Astrocyte (in vitro differentiated cells and primary cell): ENCODE results near the gene KLK12. TPM values are rescaled to one million over a fixed set of nuclear protein-coding genes. Genes with fewer than 3 reads are reported as not detected.

Experiments
- DNase-seq: peaks from one replicate; pipeline ENCODE4 v3.0.0-alpha.2; 2010; ENCODE audit warnings: low read depth
- FAIRE-seq: peaks from 2 replicates; lab custom pipeline; 2011; peaks lifted over from hg19 to GRCh38; lab: Jason Lieb, UNC
- H2AFZ ChIP-seq: 2 replicates; pipeline ENCODE4 v1.6.0; 2012; ENCODE audit warnings: low read depth, low read length, inconsistent platforms
- H3K27ac ChIP-seq: 2 replicates; pipeline ENCODE4 v1.5.1; 2011; ENCODE audit warnings: low read depth, low read length, inconsistent platforms
- H3K27me3 ChIP-seq: 2 replicates; pipeline ENCODE4 v1.6.0; 2011; ENCODE audit warnings: low read length, inconsistent platforms; ENCODE audit not compliant: insufficient read depth
- H3K36me3 ChIP-seq: 2 replicates; pipeline ENCODE4 v1.5.1; 2011; ENCODE audit warnings: low read length, inconsistent platforms; ENCODE audit not compliant: insufficient read depth
- H3K4me1 ChIP-seq: 2 replicates; pipeline ENCODE4 v1.5.1; 2011; ENCODE audit warnings: low read length, inconsistent platforms; ENCODE audit not compliant: insufficient read depth
- H3K4me2 ChIP-seq: 2 replicates; pipeline ENCODE4 v1.6.0; 2012; ENCODE audit warnings: low read length, inconsistent platforms
- H3K4me3 ChIP-seq: 2 replicates; pipeline ENCODE4 v1.5.1; 2011; ENCODE audit warnings: low read depth, mild to moderate bottlenecking, low read length, inconsistent platforms; ENCODE audit not compliant: insufficient read depth
- H3K79me2 ChIP-seq: 2 replicates; pipeline ENCODE4 v1.6.0; 2012; ENCODE audit warnings: mild to moderate bottlenecking, low read length, inconsistent platforms; ENCODE audit not compliant: insufficient read depth
- H3K9ac ChIP-seq: 2 replicates; pipeline ENCODE4 v1.6.0; 2012; ENCODE audit warnings: mild to moderate bottlenecking, low read length, inconsistent platforms
- H3K9me3 ChIP-seq: 2 replicates; pipeline ENCODE4 v1.5.1; 2012; ENCODE audit warnings: low read depth, mild to moderate bottlenecking, low read length, inconsistent platforms; ENCODE audit not compliant: insufficient read depth
- H4K20me1 ChIP-seq: 2 replicates; pipeline ENCODE4 v1.6.0; 2012; ENCODE audit warnings: low read length, inconsistent platforms; ENCODE audit not compliant: insufficient read depth
- H3K27ac Mint-ChIP-seq: one replicate; pipeline ENCODE4 v1.8.0; 2021; ENCODE audit warnings: mild to moderate bottlenecking, mixed read lengths; ENCODE audit not compliant: unreplicated experiment
- H3K27me3 Mint-ChIP-seq: one replicate; pipeline ENCODE4 v1.8.0; 2021; ENCODE audit warnings: low read depth, mixed read lengths; ENCODE audit not compliant: unreplicated experiment
- H3K36me3 Mint-ChIP-seq: one replicate; pipeline ENCODE4 v1.8.0; 2021; ENCODE audit warnings: low read depth, mixed read lengths; ENCODE audit not compliant: unreplicated experiment
- H3K4me1 Mint-ChIP-seq: one replicate; pipeline ENCODE4 v1.8.0; 2021; ENCODE audit warnings: low read depth, mixed read lengths; ENCODE audit not compliant: unreplicated experiment
- H3K4me3 Mint-ChIP-seq: one replicate; pipeline ENCODE4 v1.8.0; 2021; ENCODE audit warnings: mild to moderate bottlenecking, moderate library complexity, mixed read lengths; ENCODE audit not compliant: unreplicated experiment
- H3K9me3 Mint-ChIP-seq: one replicate; pipeline ENCODE4 v1.8.0; 2021; ENCODE audit warnings: mild to moderate bottlenecking, mixed read lengths; ENCODE audit not compliant: unreplicated experiment
- EZH2 ChIP-seq: IDR thresholded peaks from 2 replicates; pipeline ENCODE4 v1.6.1; 2012; ENCODE audit warnings: mild to moderate bottlenecking, low read length, inconsistent platforms; ENCODE audit not compliant: insufficient read depth
- total RNA-seq: library from RNA; stranded (reverse); gene quantifications from 2 replicates; pipeline ENCODE4 v1.2.1, GENCODE V29; 2021
- TF ChIP-seq, protein P1 (sequence below): IDR thresholded peaks from 2 replicates; pipeline ENCODE4 v1.5.1; 2011; ENCODE audit warnings: low read depth, mild to moderate bottlenecking, inconsistent platforms, low read length, moderate library complexity; ENCODE audit not compliant: insufficient read depth

The KLK12 gene
- total RNA-seq, 1 donor from 2014 or later, result not detected

DNA sequence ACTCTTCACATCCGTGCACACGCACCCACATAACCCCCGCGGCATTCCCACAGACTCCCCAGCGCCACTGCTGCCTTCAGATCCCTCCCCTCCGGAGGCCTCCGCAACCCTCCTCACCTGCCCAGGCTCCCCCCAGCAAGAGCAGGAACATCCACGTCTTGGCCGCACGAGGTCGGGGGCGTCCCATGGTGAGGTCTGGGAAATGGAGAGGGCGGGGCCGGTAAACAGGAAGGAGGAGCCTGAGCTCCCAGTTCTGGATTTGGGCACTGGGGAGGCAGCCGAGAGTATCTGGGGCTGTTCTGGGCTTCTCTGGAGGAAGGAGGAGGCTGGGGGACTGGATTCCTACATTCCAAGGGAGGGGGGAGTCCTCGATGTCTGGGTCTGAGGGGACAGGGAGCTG lies 33.8 kb downstream of the KLK12 start:
- TF ChIP-seq EZH2, result no peak
- TF ChIP-seq, protein P1, sequence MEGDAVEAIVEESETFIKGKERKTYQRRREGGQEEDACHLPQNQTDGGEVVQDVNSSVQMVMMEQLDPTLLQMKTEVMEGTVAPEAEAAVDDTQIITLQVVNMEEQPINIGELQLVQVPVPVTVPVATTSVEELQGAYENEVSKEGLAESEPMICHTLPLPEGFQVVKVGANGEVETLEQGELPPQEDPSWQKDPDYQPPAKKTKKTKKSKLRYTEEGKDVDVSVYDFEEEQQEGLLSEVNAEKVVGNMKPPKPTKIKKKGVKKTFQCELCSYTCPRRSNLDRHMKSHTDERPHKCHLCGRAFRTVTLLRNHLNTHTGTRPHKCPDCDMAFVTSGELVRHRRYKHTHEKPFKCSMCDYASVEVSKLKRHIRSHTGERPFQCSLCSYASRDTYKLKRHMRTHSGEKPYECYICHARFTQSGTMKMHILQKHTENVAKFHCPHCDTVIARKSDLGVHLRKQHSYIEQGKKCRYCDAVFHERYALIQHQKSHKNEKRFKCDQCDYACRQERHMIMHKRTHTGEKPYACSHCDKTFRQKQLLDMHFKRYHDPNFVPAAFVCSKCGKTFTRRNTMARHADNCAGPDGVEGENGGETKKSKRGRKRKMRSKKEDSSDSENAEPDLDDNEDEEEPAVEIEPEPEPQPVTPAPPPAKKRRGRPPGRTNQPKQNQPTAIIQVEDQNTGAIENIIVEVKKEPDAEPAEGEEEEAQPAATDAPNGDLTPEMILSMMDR, result no peak
- no peaks in the 10 kb centered on the region for H3K27me3 ChIP-seq
- no peak overlapping the region for H2AFZ ChIP-seq
- H3K4me1 ChIP-seq, result no peaks in the 10 kb centered on the region
- no peak overlapping the region for H3K4me3 ChIP-seq
- H3K27ac Mint-ChIP-seq, result no peak overlapping the region
- peaks cover 3% of the 10 kb centered on the region for H3K9me3 Mint-ChIP-seq
- H3K4me2 ChIP-seq, result no peak overlapping the region
- H3K27ac ChIP-seq, result no peak overlapping the region
- no peaks in the 10 kb centered on the region for H3K36me3 Mint-ChIP-seq
- peaks cover 2% of the 10 kb centered on the region for H3K9me3 ChIP-seq
- no peaks in the 10 kb centered on the region for H3K36me3 ChIP-seq
- no peaks in the 10 kb centered on the region for H3K79me2 ChIP-seq
- H3K4me1 Mint-ChIP-seq, result no peaks in the 10 kb centered on the region
- no peak overlapping the region for H3K9ac ChIP-seq
- H3K4me3 Mint-ChIP-seq, result no peak overlapping the region
- peaks cover 42% of the 10 kb centered on the region for H3K27me3 Mint-ChIP-seq
- DNase-seq, result no peak
- no peaks in the 10 kb centered on the region for H4K20me1 ChIP-seq
- no peak for FAIRE-seq

DNA sequence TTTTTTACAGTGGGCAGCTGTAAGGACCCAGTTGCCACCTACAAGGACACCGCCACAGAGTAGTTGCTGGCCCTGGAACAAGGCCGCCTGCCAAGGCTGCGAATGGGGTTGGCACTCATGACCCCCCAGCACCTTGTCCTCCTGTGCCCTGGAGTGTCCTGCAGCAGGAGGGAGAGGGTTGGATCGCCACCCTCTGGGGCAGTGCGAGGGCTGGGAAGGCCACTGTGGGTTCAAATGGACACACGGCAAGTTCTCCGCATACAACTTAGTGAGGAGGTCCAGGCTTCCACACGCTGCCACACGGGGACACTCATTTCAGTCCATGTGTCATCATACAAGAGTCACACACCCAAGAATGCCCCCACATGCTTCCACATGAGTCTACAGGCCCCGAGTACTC lies 34.4 kb downstream of the KLK12 start:
- Histone ChIP-seq H3K9ac (no peak overlapping the region), H3K4me3 (no peak overlapping the region), H3K4me2 (no peak overlapping the region), H2AFZ (no peak overlapping the region), H3K36me3 (no peaks in the 10 kb centered on the region), H3K79me2 (no peaks in the 10 kb centered on the region), H3K9me3 (peaks cover 2% of the 10 kb centered on the region), H4K20me1 (no peaks in the 10 kb centered on the region), H3K27ac (no peak overlapping the region), H3K4me1 (no peaks in the 10 kb centered on the region), H3K27me3 (no peaks in the 10 kb centered on the region)
- DNase-seq (no peak), FAIRE-seq (no peak)
- no peaks in the 10 kb centered on the region for H3K36me3 Mint-ChIP-seq
- peaks cover 40% of the 10 kb centered on the region for H3K27me3 Mint-ChIP-seq
- TF ChIP-seq, protein P1, result no peak
- no peak for TF ChIP-seq EZH2
- H3K27ac Mint-ChIP-seq, result no peak overlapping the region
- peaks cover 3% of the 10 kb centered on the region for H3K9me3 Mint-ChIP-seq
- no peaks in the 10 kb centered on the region for H3K4me1 Mint-ChIP-seq
- no peak overlapping the region for H3K4me3 Mint-ChIP-seq

DNA sequence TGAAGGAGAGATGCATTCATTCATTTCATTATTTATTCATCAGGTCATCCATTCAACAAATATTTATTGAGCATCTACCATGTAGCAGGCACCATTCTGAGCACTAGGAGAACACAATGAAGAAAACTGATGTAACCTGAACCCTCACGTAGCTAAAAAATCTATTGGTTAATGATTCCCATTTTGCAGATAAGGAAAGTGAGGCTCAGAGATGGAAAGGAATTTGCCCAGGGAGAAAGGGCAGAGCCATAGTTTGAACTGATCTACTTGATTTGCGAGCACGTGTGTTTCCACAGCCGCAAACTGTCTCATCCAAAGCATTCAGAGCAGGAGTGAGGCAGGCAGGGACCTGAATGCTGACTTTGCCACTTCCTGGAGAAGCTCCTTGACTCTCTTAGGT lies 36.1 kb downstream of the KLK12 start:
- Histone ChIP-seq H3K9me3 (peaks cover 2% of the 10 kb centered on the region), H2AFZ (no peak overlapping the region), H3K79me2 (no peaks in the 10 kb centered on the region), H3K4me2 (no peak overlapping the region), H3K27me3 (no peaks in the 10 kb centered on the region), H3K9ac (no peak overlapping the region), H3K4me3 (no peak overlapping the region), H4K20me1 (no peaks in the 10 kb centered on the region), H3K27ac (no peak overlapping the region), H3K4me1 (no peaks in the 10 kb centered on the region), H3K36me3 (no peaks in the 10 kb centered on the region)
- DNase-seq (no peak), FAIRE-seq (no peak)
- no peak for TF ChIP-seq EZH2
- TF ChIP-seq, protein P1, result no peak
- Mint-ChIP-seq H3K27me3 (peaks cover 31% of the 10 kb centered on the region), H3K27ac (no peak overlapping the region), H3K4me3 (no peak overlapping the region), H3K9me3 (peaks cover 2% of the 10 kb centered on the region), H3K36me3 (no peaks in the 10 kb centered on the region), H3K4me1 (no peaks in the 10 kb centered on the region)
